Measurements from ENCODE around the gene PDPN. TPM values are rescaled to one million over a fixed set of nuclear protein-coding genes. Genes with fewer than 3 reads are reported as not detected.
A peak's percentile ranks its signal among the peaks of the same experiment; 100 is the strongest.

PDPN gene
- total and polyA plus RNA-seq, 5 donors from 2014 or later = not detected

- H3K9me3 Mint-ChIP-seq = peaks cover 0 to 6% (median under 1%) of the 10 kb centered on the region in 7 donors
- H3K4me3 ChIP-seq (ENCODE audit: low read depth, low read length) = no peak overlapping the region
- peaks cover 16% of the 10 kb centered on the region for H3K27me3 Mint-ChIP-seq
- H3K27ac ChIP-seq (ENCODE audit: insufficient read depth, low read length, poor library complexity, severe bottlenecking) = no peak overlapping the region
- H3K27me3 ChIP-seq (ENCODE audit: control insufficient read depth, insufficient read depth, low read length) = no peaks in the 10 kb centered on the region
- H3K27ac Mint-ChIP-seq = no peak overlapping the region
- no peaks in the 10 kb centered on the region for H3K36me3 Mint-ChIP-seq
- no peak for ATAC-seq (ENCODE audit: low read depth in 2 of 2)
- H3K4me3 Mint-ChIP-seq = no peak overlapping the region
- no peaks in the 10 kb centered on the region for H3K36me3 ChIP-seq (ENCODE audit: control insufficient read depth, insufficient read depth, low read length)
- H3K4me1 Mint-ChIP-seq = peaks cover 0 to 5% (median 2%) of the 10 kb centered on the region in 4 donors
- peak in 1 of 3 donors; percentile 3 for DNase-seq
- H3K9me3 ChIP-seq (ENCODE audit: control insufficient read depth in 2 of 2, low read length in 2 of 2) = no peaks in the 10 kb centered on the region
- peaks cover 6% of the 10 kb centered on the region for H3K4me1 ChIP-seq (ENCODE audit: control insufficient read depth, insufficient read depth, low read length, poor library complexity, severe bottlenecking)
These were observed 80.8 kb downstream of the PDPN start for GRCh38 chr1:13664451-13664850.

- no peak overlapping the region for H3K27ac ChIP-seq (ENCODE audit: insufficient read depth, low read length, poor library complexity, severe bottlenecking)
- DNase-seq = no peak
These were observed 82.7 kb downstream of the PDPN start for GRCh38 chr1:13666317-13666716.

More at GRCh38 chr1:13666317-13666716, 82.7 kb downstream of the PDPN start:
- Mint-ChIP-seq H3K27me3 (peaks cover 15% of the 10 kb centered on the region), H3K27ac (no peak overlapping the region), H3K4me1 (peaks cover 0 to 5% (median 2%) of the 10 kb centered on the region in 4 donors), H3K9me3 (peaks cover 0 to 4% (median 0%) of the 10 kb centered on the region in 7 donors), H3K36me3 (no peaks in the 10 kb centered on the region), H3K4me3 (no peak overlapping the region)
- no peaks in the 10 kb centered on the region for H3K36me3 ChIP-seq (ENCODE audit: control insufficient read depth, insufficient read depth, low read length)
- peaks cover 6% of the 10 kb centered on the region for H3K4me1 ChIP-seq (ENCODE audit: control insufficient read depth, insufficient read depth, low read length, poor library complexity, severe bottlenecking)
- no peak for ATAC-seq (ENCODE audit: low read depth in 2 of 2)
- no peaks in the 10 kb centered on the region for H3K27me3 ChIP-seq (ENCODE audit: control insufficient read depth, insufficient read depth, low read length)
- no peaks in the 10 kb centered on the region for H3K9me3 ChIP-seq (ENCODE audit: control insufficient read depth in 2 of 2, low read length in 2 of 2)
- no peak overlapping the region for H3K4me3 ChIP-seq (ENCODE audit: low read depth, low read length)

Other genes with a start within 250 kb of the PDPN start
- not detected for gene PRAMEF14, start 236.7 kb upstream of the PDPN start, total RNA-seq
- not detected for gene PRAMEF14, start 236.7 kb upstream of the PDPN start, polyA plus RNA-seq
- gene PRAMEF19, start 211.9 kb upstream of the PDPN start, total RNA-seq = not detected
- not detected for gene PRAMEF19, start 211.9 kb upstream of the PDPN start, polyA plus RNA-seq
- not detected for gene PRAMEF17, start 194.2 kb upstream of the PDPN start, total RNA-seq
- not detected for gene PRAMEF17, start 194.2 kb upstream of the PDPN start, polyA plus RNA-seq
- not detected for gene PRAMEF20, start 173.4 kb upstream of the PDPN start, total RNA-seq
- gene PRAMEF20, start 173.4 kb upstream of the PDPN start, polyA plus RNA-seq = not detected
- not detected for gene LRRC38, start 69.8 kb upstream of the PDPN start, total RNA-seq
- not detected for gene LRRC38, start 69.8 kb upstream of the PDPN start, polyA plus RNA-seq
- 221 TPM for gene PRDM2, start 116.4 kb downstream of the PDPN start, total RNA-seq
- 10 to 100 TPM; 16.8 to 20.9 (median 18.9) TPM for gene PRDM2, start 116.4 kb downstream of the PDPN start, polyA plus RNA-seq